ENCODE data around the gene ASTL. TPM values are rescaled to one million over a fixed set of nuclear protein-coding genes. Genes with fewer than 3 reads are reported as not detected.

The ASTL gene
- total RNA-seq, 3 donors from 2014 or later (not counting 1 experiment from before 2014, with no cell fraction given) = 5.5 to 11.3 (median 8.8) TPM

GRCh38 chr2:96174251-96175144, 36.2 kb upstream of the ASTL start:
- H3K27ac Mint-ChIP-seq = peak overlapping the region in 1 of 2 donors; percentile 19

DNA sequence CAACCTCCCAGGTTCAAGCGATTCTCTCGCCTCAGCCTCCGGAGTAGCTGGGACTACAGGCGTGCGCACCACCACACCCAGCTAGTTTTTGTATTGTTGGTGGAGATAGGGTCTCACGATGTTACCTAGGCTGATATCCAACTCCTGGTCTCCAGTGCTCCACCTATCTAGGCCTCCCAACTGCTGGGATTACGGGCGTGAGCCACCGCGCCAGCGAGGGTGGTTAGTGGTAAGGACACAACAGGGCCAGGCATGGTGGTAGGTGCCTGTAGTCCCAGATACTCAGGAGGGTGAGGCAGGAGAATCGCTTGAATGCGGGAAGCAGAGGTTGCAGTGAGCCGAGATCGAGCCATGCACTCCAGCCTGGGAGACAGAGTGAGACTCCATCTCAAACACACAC, 33.5 kb upstream of the ASTL start:
- intact Hi-C loops (cut with micrococcal nuclease) = loop anchor here (10.0 kb wide), 2 partner anchors 147 to 177 kb away; partner anchors contain the start of gene ANKRD36C
- peak overlapping the region in 1 of 2 donors; percentile 34 for H3K27ac Mint-ChIP-seq

More at GRCh38 chr2:96174251-96175144, 36.2 kb upstream of the ASTL start:
- ATAC-seq (peak; percentile 94 to 100 (median 100)), DNase-seq (peak; percentile 80 to 90)
- Mint-ChIP-seq H3K9me3 (no peaks in the 10 kb centered on the region), H3K36me3 (no peaks in the 10 kb centered on the region), H3K4me1 (peaks cover 8% of the 10 kb centered on the region in 2 donors), H3K4me3 (no peak overlapping the region), H3K27me3 (ENCODE audit: low read depth in 2 of 2) (peaks cover 0 to 2% of the 10 kb centered on the region in 2 donors)
- H3K36me3 ChIP-seq (ENCODE audit: control insufficient read depth, insufficient read depth, low read length) = no peaks in the 10 kb centered on the region
- H3K4me3 ChIP-seq (ENCODE audit: low read length) = no peak overlapping the region
- 51% methylated on average over 8 of the region's 8 CpGs for WGBS (ENCODE audit: insufficient coverage)
- no peaks in the 10 kb centered on the region for H3K27me3 ChIP-seq (ENCODE audit: control insufficient read depth, insufficient read depth, low read length)
- no peaks in the 10 kb centered on the region for H3K9me3 ChIP-seq (ENCODE audit: control insufficient read depth, insufficient read depth, low read length)
- TF ChIP-seq CTCF (IDR thresholded peaks at IDR 0.05) = peak; percentile 91
- peaks cover 7% of the 10 kb centered on the region for H3K4me1 ChIP-seq (ENCODE audit: control insufficient read depth, insufficient read depth, low read length)
- no peak overlapping the region for H3K27ac ChIP-seq (ENCODE audit: low read length)
- intact Hi-C loops (cut with micrococcal nuclease) = loop anchor here (1.0 to 10.0 kb wide), 3 partner anchors 36 to 180 kb away; partner anchors contain the start of genes ANKRD36C and ASTL

DNA sequence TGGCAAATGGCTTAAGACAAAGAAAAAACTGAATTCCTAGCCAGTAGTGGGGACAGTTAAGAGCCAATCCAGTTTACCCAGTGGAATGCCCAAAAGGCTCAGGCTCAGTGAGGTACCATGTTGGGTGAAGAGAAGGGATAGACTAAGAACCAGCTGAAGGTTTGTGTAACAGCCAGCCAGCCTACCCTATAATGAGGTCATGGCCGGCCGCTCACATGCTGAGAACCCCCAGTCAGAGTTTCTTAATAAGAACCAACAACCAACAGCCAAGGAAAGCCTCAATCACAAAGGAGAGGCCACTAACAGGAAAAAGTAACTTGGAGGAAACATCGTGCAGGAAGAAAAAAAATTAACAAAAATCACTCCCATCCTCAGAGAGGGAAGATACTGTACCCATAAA, 32.3 kb upstream of the ASTL start:
- H3K9me3 ChIP-seq (ENCODE audit: control insufficient read depth, insufficient read depth, low read length) = no peaks in the 10 kb centered on the region
- Mint-ChIP-seq H3K9me3 (no peaks in the 10 kb centered on the region), H3K4me3 (no peak overlapping the region), H3K27me3 (ENCODE audit: low read depth in 2 of 2) (no peaks in the 10 kb centered on the region), H3K27ac (peak overlapping the region in 1 of 2 donors; percentile 10), H3K4me1 (peaks cover 5 to 14% of the 10 kb centered on the region in 2 donors), H3K36me3 (no peaks in the 10 kb centered on the region)
- intact Hi-C loops (cut with micrococcal nuclease) = loop anchor here (10.0 kb wide), 2 partner anchors 146 to 176 kb away; partner anchors contain the start of gene ANKRD36C
- ATAC-seq (no peak), DNase-seq (no peak)
- H3K27ac ChIP-seq (ENCODE audit: low read length) = no peak overlapping the region
- no peak for TF ChIP-seq CTCF (IDR thresholded peaks at IDR 0.05)
- H3K36me3 ChIP-seq (ENCODE audit: control insufficient read depth, insufficient read depth, low read length) = no peaks in the 10 kb centered on the region
- peaks cover 7% of the 10 kb centered on the region for H3K4me1 ChIP-seq (ENCODE audit: control insufficient read depth, insufficient read depth, low read length)
- 86% methylated on average over 2 of the region's 3 CpGs for WGBS (ENCODE audit: insufficient coverage)
- no peaks in the 10 kb centered on the region for H3K27me3 ChIP-seq (ENCODE audit: control insufficient read depth, insufficient read depth, low read length)
- H3K4me3 ChIP-seq (ENCODE audit: low read length) = no peak overlapping the region

More for the DNA sequence above, 33.5 kb upstream of the ASTL start:
- H3K27me3 ChIP-seq (ENCODE audit: control insufficient read depth, insufficient read depth, low read length) = no peaks in the 10 kb centered on the region
- H3K4me1 Mint-ChIP-seq = peaks cover 5 to 14% of the 10 kb centered on the region in 2 donors
- no peak for DNase-seq
- WGBS (ENCODE audit: insufficient coverage) = 93% methylated on average over 14 of the region's 15 CpGs
- peaks cover 7% of the 10 kb centered on the region for H3K4me1 ChIP-seq (ENCODE audit: control insufficient read depth, insufficient read depth, low read length)
- no peak overlapping the region for H3K4me3 ChIP-seq (ENCODE audit: low read length)
- no peaks in the 10 kb centered on the region for H3K9me3 Mint-ChIP-seq
- no peak for TF ChIP-seq CTCF (IDR thresholded peaks at IDR 0.05)
- H3K27ac ChIP-seq (ENCODE audit: low read length) = no peak overlapping the region
- no peaks in the 10 kb centered on the region for H3K9me3 ChIP-seq (ENCODE audit: control insufficient read depth, insufficient read depth, low read length)
- H3K4me3 Mint-ChIP-seq = no peak overlapping the region
- no peaks in the 10 kb centered on the region for H3K36me3 ChIP-seq (ENCODE audit: control insufficient read depth, insufficient read depth, low read length)
- H3K27me3 Mint-ChIP-seq (ENCODE audit: low read depth in 2 of 2) = peaks cover 0 to 2% of the 10 kb centered on the region in 2 donors
- no peak for ATAC-seq
- H3K36me3 Mint-ChIP-seq = no peaks in the 10 kb centered on the region

Measured in natural killer cell (primary cell).